Keratinocyte (primary cell): ENCODE measurements around the gene CD96. TPM values are rescaled to one million over a fixed set of nuclear protein-coding genes. Genes with fewer than 3 reads are reported as not detected.

Experiments used
- DNase-seq: peaks from one replicate; pipeline ENCODE4 v3.0.0-alpha.2; 2011; ENCODE audit warnings: low read depth, missing footprints, low spot score
- FAIRE-seq: peaks from 2 replicates; lab custom pipeline; 2011; peaks lifted over from hg19 to GRCh38; lab: Jason Lieb, UNC
- H2AFZ ChIP-seq: 2 replicates; pipeline ENCODE4 v1.6.0; 2012; ENCODE audit warnings: low read length, control low read depth, inconsistent platforms; ENCODE audit not compliant: control insufficient read depth
- H3K27ac ChIP-seq: 2 replicates; pipeline ENCODE4 v1.5.1; 2011; ENCODE audit warnings: low read length; ENCODE audit not compliant: control insufficient read depth, insufficient read depth
- H3K27me3 ChIP-seq: 3 replicates; pipeline ENCODE4 v1.6.0; 2011; ENCODE audit warnings: low read length; ENCODE audit not compliant: control insufficient read depth, insufficient read depth; ENCODE audit errors: extremely low read depth
- H3K36me3 ChIP-seq, 2 experiments: 2 replicates in 1 of 2; 3 replicates in 1 of 2; pipeline ENCODE4 v1.5.1; 2011; ENCODE audit warnings: low read length in 2 of 2, mild to moderate bottlenecking in 1 of 2; ENCODE audit not compliant: control insufficient read depth in 2 of 2, insufficient read depth in 2 of 2; ENCODE audit errors: extremely low read depth in 1 of 2
- H3K4me1 ChIP-seq: 3 replicates; pipeline ENCODE4 v1.5.1; 2011; ENCODE audit warnings: low read length; ENCODE audit not compliant: control insufficient read depth, insufficient read depth; ENCODE audit errors: extremely low read depth
- H3K4me2 ChIP-seq: 3 replicates; pipeline ENCODE4 v1.6.0; 2011; ENCODE audit warnings: low read depth, low read length; ENCODE audit not compliant: control insufficient read depth, insufficient read depth; ENCODE audit errors: extremely low read depth
- H3K4me3 ChIP-seq, 3 experiments: fragments of 200-600 bp in 1 of 3; sonication (generic) in 1 of 3; 2 replicates in 2 of 3; 3 replicates in 1 of 3; pipeline ENCODE4 v1.5.1; 2011 to 2016; ENCODE audit warnings: low read length in 3 of 3, mild to moderate bottlenecking in 3 of 3, control low read depth in 2 of 3, inconsistent platforms in 1 of 3, low read depth in 1 of 3, mixed read lengths in 1 of 3, mixed run types in 1 of 3, moderate library complexity in 1 of 3; ENCODE audit not compliant: control insufficient read depth in 2 of 3, insufficient read depth in 2 of 3; ENCODE audit errors: extremely low read depth in 1 of 3
- H3K79me2 ChIP-seq: 2 replicates; pipeline ENCODE4 v1.6.0; 2012; ENCODE audit warnings: low read length; ENCODE audit not compliant: control insufficient read depth, insufficient read depth
- H3K9ac ChIP-seq: 3 replicates; pipeline ENCODE4 v1.6.0; 2011; ENCODE audit warnings: low read length; ENCODE audit not compliant: control insufficient read depth, insufficient read depth; ENCODE audit errors: extremely low read depth
- H3K9me1 ChIP-seq: 3 replicates; pipeline ENCODE4 v1.6.0; 2011; ENCODE audit warnings: low read length; ENCODE audit not compliant: control insufficient read depth, insufficient read depth; ENCODE audit errors: extremely low read depth
- H3K9me3 ChIP-seq: 2 replicates; pipeline ENCODE4 v1.5.1; 2012; ENCODE audit warnings: low read depth, low read length; ENCODE audit not compliant: control insufficient read depth
- H4K20me1 ChIP-seq: 3 replicates; pipeline ENCODE4 v1.6.0; 2011; ENCODE audit warnings: low read length; ENCODE audit not compliant: control insufficient read depth, insufficient read depth; ENCODE audit errors: extremely low read depth
- EZH2 ChIP-seq: IDR thresholded peaks from one replicate; pipeline ENCODE4 v1.6.1; 2012; ENCODE audit warnings: inconsistent platforms, mild to moderate bottlenecking, low read length, moderate library complexity
- dilution Hi-C: fragments of 300-500 bp; cut with MboI; formaldehyde crosslinking; loops from one replicate; pipeline ENCODE4 v1.7.0; 2020; ENCODE audit warnings: low sequenced_read_pairs; ENCODE audit not compliant: extremely low pct_ligation_motif_present
- polyA plus RNA-seq, 5 experiments: library from polyadenylated mRNA; depleted of rRNA in 3 of 5; stranded (reverse) in 3 of 5; stranded (forward) in 1 of 5; unstranded in 1 of 5; fragments of >200 nt; gene quantifications; 1 replicate in 1 of 5; 2 replicates in 3 of 5; 3 replicates in 1 of 5; pipeline versions ENCODE4 v1.2.1 to v1.2.3, GENCODE V29; 2011 to 2012; ENCODE audit warnings: missing spikeins in 2 of 5, low read depth in 1 of 5, low replicate concordance in 1 of 5
- TF ChIP-seq, protein P1 (sequence below), 3 experiments: IDR thresholded peaks in 1 of 3; conservative IDR thresholded peaks in 1 of 3; optimal IDR thresholded peaks in 1 of 3; 2 replicates in 2 of 3; 3 replicates in 1 of 3; pipeline versions ENCODE3 to v1.5.1; 2011; ENCODE audit warnings: low read length in 3 of 3, mild to moderate bottlenecking in 3 of 3, moderate library complexity in 2 of 3, control low read depth in 1 of 3, inconsistent platforms in 1 of 3; ENCODE audit not compliant: insufficient read depth in 2 of 3; ENCODE audit errors: extremely low read depth in 1 of 3

The CD96 gene
- polyA plus RNA-seq, 1 donor (not counting 4 experiments of a cell fraction or from before 2014, with no cell fraction given) = 0.13 TPM

DNA sequence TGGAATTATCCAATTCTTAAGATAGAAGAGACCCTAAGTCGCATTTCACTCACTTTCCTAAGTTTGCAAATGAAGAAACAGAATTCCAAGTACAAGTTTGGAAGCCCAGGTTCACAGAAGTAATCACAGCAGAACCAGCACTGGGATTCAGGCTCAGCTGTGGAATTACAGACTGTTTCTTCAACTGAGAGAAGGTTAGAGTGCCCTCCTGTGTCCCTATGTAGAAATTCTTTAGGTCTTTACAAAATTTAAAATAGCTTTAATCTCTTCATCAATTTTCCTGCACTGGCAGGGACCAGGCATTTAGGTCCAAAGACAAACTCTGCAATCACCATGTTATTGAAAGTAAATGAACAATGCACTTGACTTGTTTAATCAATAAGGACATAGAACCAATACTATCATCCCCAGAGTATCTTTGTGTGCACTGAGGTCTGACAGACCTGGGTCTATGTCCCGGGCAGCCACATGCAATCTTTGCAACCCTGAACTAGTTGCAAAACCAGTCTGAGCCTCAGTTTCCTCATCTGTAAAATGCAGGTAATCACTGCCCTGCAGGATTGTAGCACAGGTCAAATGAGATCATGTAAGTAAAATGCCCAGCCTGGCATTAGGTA, 149.4 kb downstream of the CD96 start:
- H3K4me3 ChIP-seq = no peak overlapping the region
- H3K4me1 ChIP-seq = peaks cover 34% of the 10 kb centered on the region
- no peaks in the 10 kb centered on the region for H3K36me3 ChIP-seq
- peaks cover 18% of the 10 kb centered on the region for H3K79me2 ChIP-seq
- H3K9me1 ChIP-seq = no peaks in the 10 kb centered on the region
- no peak for TF ChIP-seq EZH2
- TF ChIP-seq, protein P1, sequence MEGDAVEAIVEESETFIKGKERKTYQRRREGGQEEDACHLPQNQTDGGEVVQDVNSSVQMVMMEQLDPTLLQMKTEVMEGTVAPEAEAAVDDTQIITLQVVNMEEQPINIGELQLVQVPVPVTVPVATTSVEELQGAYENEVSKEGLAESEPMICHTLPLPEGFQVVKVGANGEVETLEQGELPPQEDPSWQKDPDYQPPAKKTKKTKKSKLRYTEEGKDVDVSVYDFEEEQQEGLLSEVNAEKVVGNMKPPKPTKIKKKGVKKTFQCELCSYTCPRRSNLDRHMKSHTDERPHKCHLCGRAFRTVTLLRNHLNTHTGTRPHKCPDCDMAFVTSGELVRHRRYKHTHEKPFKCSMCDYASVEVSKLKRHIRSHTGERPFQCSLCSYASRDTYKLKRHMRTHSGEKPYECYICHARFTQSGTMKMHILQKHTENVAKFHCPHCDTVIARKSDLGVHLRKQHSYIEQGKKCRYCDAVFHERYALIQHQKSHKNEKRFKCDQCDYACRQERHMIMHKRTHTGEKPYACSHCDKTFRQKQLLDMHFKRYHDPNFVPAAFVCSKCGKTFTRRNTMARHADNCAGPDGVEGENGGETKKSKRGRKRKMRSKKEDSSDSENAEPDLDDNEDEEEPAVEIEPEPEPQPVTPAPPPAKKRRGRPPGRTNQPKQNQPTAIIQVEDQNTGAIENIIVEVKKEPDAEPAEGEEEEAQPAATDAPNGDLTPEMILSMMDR (optimal IDR thresholded peaks at IDR 0.05 in 1 of 3, IDR thresholded peaks at IDR 0.05 in 1 of 3, conservative IDR thresholded peaks at IDR 0.05 in 1 of 3; ENCODE audit: extremely low read depth in 1 of 3, insufficient read depth in 2 of 3, low read length in 3 of 3) = peak; percentile 37 to 48 (median 45)
- no peak overlapping the region for H3K4me2 ChIP-seq
- H2AFZ ChIP-seq = no peak overlapping the region
- no peaks in the 10 kb centered on the region for H3K27me3 ChIP-seq
- no peak overlapping the region for H3K27ac ChIP-seq
- FAIRE-seq = peak; percentile 87
- H3K9ac ChIP-seq = no peak overlapping the region
- dilution Hi-C loops = loop anchor here (25.0 kb wide), 1 partner anchor 104 kb away; the partner anchor contains the start of gene ZBED2
- DNase-seq = no peak
- no peaks in the 10 kb centered on the region for H4K20me1 ChIP-seq
- H3K9me3 ChIP-seq = no peaks in the 10 kb centered on the region

DNA sequence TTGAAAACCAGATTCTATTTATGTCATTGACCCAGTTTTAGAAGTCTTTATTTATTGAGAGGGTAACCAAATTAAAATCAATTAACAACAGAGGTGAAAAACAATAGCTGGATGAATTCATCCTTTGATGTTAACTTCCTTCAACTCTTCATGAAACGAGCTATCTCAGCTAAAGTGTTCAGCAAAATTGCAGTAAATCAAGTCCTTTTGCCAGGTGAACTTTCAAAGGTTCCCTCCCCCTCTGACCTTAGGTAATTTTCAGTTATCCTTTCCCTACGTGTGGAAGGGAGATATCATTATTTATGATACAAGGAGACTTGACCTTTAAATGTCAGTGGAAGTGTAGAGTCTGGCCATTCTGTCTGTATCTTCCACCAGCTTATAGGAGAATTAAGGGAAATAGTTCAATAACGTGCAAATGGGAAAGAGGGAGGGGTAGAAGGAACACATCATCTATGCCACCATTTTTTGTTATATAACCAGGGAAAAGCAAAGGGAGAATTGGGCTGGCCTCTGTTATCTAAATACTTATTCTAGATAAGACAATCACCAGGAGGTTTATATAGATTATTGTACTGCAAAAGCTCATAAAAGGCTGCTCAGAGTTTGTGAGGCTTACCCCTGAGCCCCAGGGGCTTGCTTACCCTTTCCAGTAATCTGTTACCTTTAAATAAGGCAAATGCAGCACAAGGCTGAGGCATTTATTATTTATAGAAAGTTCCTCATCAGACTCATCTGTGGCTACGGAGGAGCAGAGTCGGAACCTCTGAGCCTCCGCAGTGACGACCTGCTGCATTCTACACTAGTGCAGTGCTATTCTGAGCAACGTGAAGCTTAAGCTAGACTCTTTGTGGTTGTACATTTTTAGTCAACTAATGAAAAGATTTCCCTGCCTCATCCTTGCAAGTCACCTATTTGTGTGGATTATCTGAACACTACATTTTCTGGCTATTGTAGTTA, 150.9 kb downstream of the CD96 start:
- TF ChIP-seq, protein P1 (optimal IDR thresholded peaks at IDR 0.05 in 1 of 3, IDR thresholded peaks at IDR 0.05 in 1 of 3, conservative IDR thresholded peaks at IDR 0.05 in 1 of 3; ENCODE audit: extremely low read depth in 1 of 3, insufficient read depth in 2 of 3, low read length in 3 of 3) = no peak
- Histone ChIP-seq H3K27me3 (no peaks in the 10 kb centered on the region), H3K9ac (no peak overlapping the region), H3K4me2 (no peak overlapping the region), H3K36me3 (no peaks in the 10 kb centered on the region), H3K9me1 (no peaks in the 10 kb centered on the region), H3K79me2 (peaks cover 20% of the 10 kb centered on the region), H3K4me3 (no peak overlapping the region), H4K20me1 (no peaks in the 10 kb centered on the region), H3K9me3 (no peaks in the 10 kb centered on the region), H3K27ac (no peak overlapping the region), H2AFZ (no peak overlapping the region), H3K4me1 (peaks cover 35% of the 10 kb centered on the region)
- DNase-seq (no peak), FAIRE-seq (no peak)
- dilution Hi-C loops = loop anchor here (25.0 kb wide), 1 partner anchor 106 kb away; the partner anchor contains the start of gene ZBED2
